Activated CD8-positive, alpha-beta memory T cell treated with anti-CD3 and anti-CD28 coated beads for 48 hours (primary cell): ENCODE results near the gene FAM181B.

ENCODE experiments used
- DNase-seq, 3 experiments: peaks; one replicate each; pipeline ENCODE4 v3.0.0-alpha.2; 2020; ENCODE audit warnings: low read depth in 2 of 3, low spot score in 2 of 3

FAM181B gene

GRCh38 chr11:82733444-82734119 is at the start of gene FAM181B:
Gene FAM181B, minus strand, starts transcription at chr11:82733864. Its CDS starts 135 bp downstream, at chr11:82733729.
- DNase-seq = no peak

- no peak for DNase-seq
These were observed 49.2 kb upstream of the FAM181B start for GRCh38 chr11:82782825-82783374.

GRCh38 chr11:82778776-82779175 is 45.1 kb upstream of the FAM181B start:
- DNase-seq = no peak

GRCh38 chr11:82776377-82776776 is 42.7 kb upstream of the FAM181B start:
- DNase-seq = no peak

- DNase-seq = no peak
These were observed 42.2 kb upstream of the FAM181B start for GRCh38 chr11:82775736-82776346.

- no peak for DNase-seq
These were observed 41.6 kb upstream of the FAM181B start for GRCh38 chr11:82775218-82775617.

GRCh38 chr11:82771781-82772180 is 38.1 kb upstream of the FAM181B start:
- DNase-seq = no peak

- no peak for DNase-seq
These were observed 33.5 kb upstream of the FAM181B start for GRCh38 chr11:82767123-82767522.

- no peak for DNase-seq
These were observed 31.9 kb upstream of the FAM181B start for GRCh38 chr11:82765466-82766034.

GRCh38 chr11:82763167-82763566 is 29.5 kb upstream of the FAM181B start:
- no peak for DNase-seq

- no peak for DNase-seq
These were observed 26.0 kb upstream of the FAM181B start for GRCh38 chr11:82759649-82760048.

- no peak for DNase-seq
These were observed 24.1 kb upstream of the FAM181B start for GRCh38 chr11:82757660-82758357.

- no peak for DNase-seq
These were observed 23.3 kb upstream of the FAM181B start for GRCh38 chr11:82756765-82757639.

- no peak for DNase-seq
These were observed 20.7 kb upstream of the FAM181B start for GRCh38 chr11:82754410-82754809.

GRCh38 chr11:82753921-82754320 is 20.3 kb upstream of the FAM181B start:
- no peak for DNase-seq

GRCh38 chr11:82752801-82753200 is 19.1 kb upstream of the FAM181B start:
- no peak for DNase-seq

GRCh38 chr11:82750643-82751139 is 17.0 kb upstream of the FAM181B start:
- no peak for DNase-seq

- no peak for DNase-seq
These were observed 13.8 kb upstream of the FAM181B start for GRCh38 chr11:82747471-82747870.

GRCh38 chr11:82738091-82738490 is 4.4 kb upstream of the FAM181B start:
- no peak for DNase-seq

GRCh38 chr11:82734120-82734479 is 436 bp upstream of the FAM181B start:
- no peak for DNase-seq
